GM21423 (cell line): ENCODE data around the gene AGMAT.
"Not testable (repeated sequence)": the region's sequence is repeated elsewhere in the genome, so short reads cannot be mapped to it uniquely, and the experiment has no call there.

ENCODE experiments used
- ATAC-seq: cut with Tn5 transposase; IDR thresholded peaks from one replicate; pipeline ENCODE4 v1.9.1; 2021; ENCODE audit warnings: mild to moderate bottlenecking, moderate library complexity; ENCODE audit not compliant: unreplicated experiment

Gene AGMAT

DNA sequence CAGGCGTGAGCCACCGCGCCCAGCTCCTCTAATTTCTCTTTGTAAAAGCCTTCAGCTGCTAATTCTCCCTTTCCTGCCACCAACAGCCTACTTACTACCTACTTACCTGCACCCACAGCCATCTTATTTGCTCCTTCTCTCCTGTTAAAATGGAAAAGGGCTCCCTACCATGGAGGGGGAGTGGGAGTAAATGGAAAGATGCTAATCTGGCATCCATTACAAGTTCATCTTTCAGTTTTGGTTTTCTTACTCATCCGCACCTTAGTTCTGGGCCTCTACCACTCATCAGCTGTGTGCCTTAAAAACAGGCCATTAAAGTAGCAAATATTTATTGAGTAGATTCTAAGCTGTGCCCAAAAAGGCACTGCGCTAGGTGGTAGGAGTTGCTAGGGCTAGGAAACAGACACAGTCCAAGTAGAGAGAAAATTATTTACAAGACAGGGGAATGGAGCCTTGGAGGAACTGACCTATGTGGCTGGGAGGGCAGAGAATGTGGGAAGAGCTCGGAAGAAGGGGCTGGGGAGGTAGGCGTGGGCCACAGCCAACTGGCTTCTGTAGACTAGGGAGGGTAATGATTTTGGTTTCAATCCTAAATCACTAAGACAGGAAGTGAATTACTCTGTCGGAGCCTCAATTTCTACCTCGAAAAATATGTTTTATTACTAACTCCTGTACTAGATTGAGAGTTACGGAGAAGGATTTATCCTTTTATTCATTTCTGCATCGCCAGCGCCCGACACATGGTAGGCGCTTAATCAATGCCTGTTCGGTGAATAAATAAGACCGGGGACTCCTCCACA, 31.7 kb upstream of the AGMAT start:
- ATAC-seq: peak; percentile 17

DNA sequence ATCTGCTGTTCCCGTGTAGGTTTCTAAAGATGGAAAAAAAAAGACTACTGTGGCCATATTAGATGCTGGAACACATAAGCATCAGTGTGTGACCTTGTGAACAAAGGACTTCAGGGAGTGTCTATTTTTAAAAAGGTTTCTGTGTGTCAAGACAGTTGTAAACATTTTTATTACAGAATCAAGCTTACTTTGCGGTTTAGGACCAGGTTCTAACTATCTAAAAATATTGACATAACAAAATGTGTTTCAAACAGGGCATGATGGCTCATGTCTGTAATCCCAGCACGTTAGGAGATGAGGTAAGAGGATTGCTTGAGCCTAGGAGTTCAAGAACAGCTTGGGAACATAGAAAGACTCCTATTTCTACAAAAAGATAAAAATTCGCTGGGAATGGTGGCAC, 25.3 kb upstream of the AGMAT start:
- ATAC-seq: no peak

DNA sequence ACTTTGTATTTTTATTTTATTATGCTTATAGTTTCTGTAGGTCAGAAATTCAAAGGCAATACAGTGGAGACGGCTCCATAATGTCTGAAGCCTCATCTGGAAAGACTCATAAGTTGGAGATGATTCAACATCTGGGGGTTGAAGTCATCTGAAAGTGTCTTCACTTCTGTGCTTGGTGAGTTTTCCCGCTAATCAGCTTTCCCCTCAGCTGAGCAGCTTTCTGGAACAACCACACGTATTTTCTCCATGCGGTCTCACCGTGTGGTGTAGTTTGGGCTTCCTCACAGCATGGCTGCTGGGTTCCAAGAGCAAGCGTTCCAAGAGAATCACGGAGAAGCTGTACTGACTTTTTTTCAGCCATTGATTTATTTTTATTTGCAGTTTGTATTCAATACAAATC, 24.8 kb upstream of the AGMAT start:
- no peak for ATAC-seq

DNA sequence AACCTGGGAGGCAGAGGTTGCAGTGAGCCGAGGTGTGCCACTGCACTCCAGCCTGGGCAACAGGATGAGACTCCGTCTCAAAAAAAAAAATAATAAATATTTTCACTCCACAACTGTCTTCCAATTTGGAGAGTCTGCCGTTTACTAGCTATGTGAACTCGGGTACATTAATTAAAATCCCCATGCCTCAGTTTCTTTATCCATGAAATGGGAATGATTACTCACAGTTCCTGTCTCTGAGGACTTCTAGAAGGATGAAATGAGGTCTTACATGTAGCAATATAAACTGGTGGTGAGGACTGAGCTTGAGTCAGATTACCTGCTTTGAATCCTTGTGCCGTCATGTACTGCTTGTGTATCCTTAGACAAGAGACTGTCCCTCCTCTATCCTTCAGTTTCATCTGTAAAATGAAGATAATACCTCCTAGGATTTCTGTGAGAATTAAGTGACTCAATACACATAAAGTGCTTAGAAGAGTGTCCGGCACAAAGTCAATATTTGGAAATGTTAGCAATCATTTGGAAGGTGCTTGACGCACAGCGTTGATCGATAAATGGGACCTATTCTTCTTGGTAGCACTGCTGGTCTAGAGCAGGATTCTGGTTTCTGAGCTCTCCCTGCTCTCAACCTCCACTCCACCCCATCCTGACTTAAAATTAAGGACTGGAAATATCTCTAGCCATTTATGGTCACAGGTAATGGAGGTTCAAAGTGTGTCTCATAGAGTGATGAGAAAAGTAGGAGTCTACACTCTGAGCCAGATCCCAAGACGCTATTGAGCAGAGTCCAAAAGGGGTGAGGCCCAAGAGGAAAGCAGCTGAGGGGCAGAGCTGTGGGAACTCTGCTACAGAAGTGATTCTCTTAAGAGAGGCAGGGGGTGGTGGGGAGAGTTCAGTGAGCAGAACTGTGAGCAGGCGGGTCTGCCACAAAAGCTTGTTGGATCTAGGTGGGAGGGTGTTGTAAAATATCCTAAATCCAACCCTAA, 20.8 kb upstream of the AGMAT start:
- ATAC-seq: no peak

DNA sequence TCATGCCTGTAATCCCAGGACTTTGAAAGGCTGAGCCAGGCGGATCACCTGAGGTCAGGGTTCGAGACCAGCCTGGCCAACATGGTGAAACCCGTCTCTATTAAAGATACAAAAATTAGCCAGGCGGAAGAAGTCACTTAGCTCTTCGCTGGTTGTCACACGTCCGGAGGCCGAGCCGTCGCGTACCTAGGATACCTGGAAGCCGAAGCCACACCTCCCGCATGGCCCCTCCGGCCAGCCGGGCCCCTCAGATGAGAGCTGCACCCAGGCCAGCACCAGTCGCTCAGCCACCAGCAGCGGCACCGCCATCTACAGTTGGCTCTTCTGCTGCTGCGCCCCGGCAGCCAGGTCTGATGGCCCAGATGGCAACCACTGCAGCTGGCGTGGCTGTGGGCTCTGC, 19.5 kb upstream of the AGMAT start:
- not testable (repeated sequence) for ATAC-seq

DNA sequence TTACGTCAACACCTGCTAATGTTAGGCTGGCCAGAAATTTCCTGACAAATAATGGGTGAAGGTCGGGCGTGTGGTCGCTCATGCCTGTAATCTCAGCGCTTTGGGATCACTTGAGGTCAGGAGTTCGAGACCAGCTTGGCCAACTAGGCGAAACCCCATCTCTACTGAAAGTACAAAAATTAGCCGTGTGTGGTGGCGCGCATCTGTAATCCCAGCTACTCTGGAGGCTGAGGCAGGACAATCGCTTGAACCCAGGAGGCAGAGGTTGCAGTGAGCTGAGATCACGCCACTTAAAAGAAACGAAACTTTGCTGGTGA, 19.1 kb upstream of the AGMAT start:
- ATAC-seq: not testable (repeated sequence)

DNA sequence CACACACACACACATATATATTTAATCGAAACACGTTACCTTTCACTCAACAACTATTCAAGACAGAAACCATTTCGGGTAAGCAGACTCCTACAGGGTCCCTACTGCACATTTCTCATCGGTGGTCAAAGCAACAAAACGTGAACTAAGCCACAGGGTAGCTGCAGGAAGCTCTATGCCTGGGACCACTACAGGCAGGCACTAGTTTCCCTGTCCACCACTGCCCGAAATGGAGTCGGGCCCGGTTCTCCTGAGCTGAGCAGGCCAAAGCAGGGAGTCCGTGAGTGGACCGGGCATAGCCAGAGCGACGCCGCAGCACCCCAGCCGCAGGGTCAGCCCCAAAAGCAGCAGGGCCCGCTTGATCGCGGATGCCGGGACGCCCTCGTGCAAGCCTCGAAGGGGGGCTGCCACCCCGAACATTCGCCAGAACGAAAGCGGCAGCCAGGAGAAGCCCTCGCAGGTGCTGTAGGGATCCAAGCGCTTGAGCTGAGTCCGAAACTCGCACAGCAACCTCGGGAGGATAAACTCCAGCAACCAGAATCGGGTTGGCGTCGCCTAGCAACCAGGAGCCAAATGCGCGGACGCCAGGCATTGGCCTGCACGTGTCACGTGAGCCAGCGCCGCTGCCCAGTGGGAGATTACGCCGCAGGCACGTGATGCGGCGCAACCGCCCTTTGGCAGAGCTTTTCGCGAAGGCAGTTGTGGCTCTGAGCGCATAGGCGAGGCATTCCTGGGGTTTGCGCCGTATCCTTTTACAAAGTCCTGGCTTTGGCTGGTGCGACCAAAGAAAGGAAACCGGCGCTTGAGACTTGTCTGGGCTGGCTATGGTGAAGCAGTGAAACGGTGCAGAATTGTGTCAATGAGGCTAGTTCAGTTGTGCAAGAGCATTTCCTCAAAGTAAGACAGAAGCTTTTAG, 18.5 kb upstream of the AGMAT start:
- peak; percentile 93 for ATAC-seq

DNA sequence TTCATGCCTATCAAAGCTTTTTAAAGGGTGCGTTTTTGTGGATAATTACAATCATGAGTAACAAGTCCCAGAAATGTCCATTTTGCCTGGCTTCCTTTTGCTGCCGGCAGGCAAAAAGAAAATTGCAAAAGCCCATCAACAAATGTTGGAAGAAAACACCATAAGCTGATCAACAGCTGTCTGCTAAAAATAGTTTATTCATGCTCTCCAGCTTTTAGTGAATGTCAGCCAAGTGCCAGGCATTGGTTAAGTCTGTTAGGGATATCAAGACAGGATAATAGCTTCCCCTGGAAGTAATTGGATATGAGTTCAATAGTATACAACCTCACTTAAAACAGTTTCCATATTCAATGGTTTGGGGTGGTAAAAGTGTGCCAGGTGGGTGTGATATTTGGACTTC, 13.6 kb upstream of the AGMAT start:
- no peak for ATAC-seq

DNA sequence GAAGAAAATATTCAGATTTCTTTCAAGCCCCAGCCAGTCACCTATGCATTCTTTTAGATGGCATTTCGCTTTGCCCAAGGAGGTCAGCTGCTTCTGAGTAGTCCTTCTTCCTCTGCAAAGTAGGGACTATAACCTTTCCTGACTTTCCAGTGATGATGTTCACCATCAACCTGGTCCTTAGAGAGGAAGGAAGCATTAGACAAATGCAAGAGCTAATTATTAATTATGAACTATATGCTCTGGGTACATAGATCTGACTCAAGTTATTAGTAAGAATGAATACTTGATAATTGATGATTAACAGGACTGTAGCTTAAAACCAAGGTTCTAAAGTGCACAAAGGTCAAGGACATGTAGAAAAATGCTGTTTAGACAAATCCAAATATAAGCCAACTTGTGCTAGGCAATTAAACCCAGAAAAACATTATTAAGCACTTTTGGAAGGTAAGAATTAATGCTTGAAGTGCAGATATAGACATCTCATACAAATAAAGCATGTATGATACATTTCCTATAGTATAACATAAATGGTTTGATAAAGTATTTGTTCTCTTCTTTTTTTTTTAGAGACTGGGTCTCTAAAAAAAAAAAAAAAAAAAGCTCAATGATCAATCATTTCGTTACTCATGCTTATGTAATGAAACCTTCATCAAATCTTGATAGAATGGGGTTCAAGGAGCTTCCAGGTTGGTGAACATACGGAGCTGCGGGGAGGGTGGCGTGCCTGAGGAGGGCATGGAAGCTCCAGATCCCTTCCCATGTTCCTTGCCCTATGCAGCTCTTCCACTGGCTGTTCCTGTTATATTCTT, 11.2 kb upstream of the AGMAT start:
- ATAC-seq: no peak

DNA sequence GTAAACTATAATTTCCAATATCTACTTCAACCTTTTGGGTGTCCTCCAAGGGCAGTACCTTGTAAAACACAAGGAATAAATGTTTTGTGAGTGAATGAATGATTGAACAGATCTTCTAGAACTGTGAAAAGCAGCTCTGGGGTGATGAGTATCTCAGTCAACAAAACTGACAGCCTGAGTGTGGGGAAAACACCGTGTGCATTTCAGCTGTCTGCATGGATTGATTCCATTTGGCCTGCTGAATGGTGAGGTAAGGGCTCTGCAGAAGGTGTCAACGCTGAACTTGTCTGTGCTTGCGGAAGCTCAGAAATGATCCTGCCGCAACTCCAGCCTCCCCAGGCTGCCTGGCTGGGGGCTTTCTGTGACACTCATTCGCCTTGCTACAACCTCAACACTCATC, 7.4 kb upstream of the AGMAT start:
- ATAC-seq: no peak

DNA sequence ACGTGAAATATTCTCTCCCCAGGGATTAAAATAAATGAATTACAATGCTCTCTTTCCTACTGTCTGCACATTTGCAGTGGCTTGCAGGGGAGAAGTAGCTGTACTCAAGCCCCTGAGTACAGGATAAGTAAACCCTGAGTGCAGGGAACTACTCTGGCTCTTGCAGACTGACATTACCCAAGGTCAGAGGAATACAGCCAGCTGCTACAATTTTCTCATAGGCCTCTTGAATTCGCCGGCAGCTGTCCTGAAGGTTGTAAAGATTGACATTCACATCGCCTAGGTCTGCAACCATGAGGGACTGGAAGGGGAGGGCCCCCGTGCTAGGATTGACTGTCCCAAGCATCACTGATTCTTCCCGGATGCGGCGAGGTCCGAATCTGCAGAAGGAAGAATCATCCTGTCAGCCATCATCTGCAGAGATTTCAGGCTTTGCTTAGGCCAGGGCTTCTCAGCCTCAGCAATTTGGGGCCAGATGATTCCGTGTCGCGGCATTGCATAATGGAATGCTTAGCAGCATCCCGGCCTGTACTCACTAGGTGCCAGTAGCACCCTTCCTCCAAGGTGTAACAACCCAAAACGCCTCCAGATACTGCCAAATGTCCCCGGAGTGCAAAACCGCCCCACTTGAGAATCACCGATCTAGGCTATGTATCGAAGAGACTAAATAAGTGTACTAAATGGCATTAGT, 1.7 kb downstream of the AGMAT start:
- no peak for ATAC-seq

DNA sequence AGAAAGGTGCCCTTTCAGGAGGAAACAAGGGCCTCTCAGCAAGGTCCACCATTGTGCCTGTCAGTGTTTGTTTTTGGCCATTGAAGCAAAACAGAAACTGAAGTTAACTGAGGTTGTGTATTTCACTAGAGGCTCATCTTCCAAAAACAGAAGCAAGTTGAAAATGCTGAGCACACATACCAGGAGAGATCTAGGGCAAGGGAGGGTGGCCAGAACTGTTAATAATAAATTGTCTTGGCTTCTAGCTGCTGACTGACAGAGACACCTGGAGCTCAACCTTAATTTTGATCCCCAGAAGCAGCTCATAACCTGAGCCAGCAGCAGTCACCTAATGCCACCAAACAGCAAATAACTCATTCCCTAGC, 5.2 kb downstream of the AGMAT start:
- ATAC-seq: peak; percentile 48

DNA sequence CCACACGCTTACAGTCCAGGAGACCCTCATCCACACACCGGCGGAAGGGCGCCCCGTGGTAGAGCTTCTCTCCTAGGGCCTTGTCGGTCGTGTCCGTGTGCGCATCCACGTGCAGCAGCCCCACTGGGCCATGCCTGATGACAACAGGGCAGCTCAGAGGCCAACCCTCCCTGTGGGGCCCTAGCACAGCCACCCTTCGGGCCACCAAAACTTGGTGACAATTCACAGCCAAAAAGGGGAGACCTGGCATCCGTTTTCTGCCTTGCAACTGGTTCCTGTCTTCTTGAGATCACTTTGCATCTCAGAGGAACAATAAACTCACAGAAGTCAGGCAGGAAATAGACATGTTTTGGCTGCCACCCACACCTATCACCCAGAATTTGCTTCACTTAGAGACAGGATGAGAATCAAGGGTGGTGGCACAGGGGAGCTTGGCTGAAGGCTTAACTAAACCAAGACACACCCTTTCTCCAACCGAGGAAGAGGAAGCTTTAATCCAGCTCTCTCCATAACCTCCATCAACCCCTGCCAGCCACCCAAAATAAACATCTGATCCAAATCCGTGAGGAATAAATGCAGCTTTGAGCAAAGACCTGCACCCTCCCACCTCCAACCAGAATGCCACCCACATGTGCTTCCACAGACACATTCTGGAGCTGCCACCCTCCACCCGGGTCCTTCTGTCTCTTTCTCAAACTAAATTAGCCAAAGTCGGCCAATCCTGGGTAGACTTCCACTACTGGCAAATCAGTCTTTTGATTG, 5.7 kb downstream of the AGMAT start:
- ATAC-seq: peak; percentile 36

DNA sequence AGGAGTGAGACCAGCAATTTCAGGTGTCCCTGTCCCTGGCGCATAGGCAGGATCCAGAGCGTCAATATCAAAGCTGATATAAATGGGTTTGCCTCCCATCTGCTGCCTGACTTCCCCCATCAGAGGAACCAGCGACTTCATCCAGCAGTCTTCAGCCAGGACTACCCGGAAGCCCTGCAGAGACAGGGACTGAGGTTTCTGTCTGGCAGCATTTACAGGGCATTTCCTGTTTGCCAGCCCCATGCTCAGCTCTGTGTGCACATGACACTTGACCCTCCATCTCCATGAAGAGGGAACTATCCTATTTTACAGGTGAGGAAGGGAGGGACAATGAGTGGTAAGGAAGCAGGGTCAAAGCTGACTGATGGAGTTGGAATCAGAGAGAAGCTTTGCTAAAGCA, 7.2 kb downstream of the AGMAT start:
- ATAC-seq: no peak

DNA sequence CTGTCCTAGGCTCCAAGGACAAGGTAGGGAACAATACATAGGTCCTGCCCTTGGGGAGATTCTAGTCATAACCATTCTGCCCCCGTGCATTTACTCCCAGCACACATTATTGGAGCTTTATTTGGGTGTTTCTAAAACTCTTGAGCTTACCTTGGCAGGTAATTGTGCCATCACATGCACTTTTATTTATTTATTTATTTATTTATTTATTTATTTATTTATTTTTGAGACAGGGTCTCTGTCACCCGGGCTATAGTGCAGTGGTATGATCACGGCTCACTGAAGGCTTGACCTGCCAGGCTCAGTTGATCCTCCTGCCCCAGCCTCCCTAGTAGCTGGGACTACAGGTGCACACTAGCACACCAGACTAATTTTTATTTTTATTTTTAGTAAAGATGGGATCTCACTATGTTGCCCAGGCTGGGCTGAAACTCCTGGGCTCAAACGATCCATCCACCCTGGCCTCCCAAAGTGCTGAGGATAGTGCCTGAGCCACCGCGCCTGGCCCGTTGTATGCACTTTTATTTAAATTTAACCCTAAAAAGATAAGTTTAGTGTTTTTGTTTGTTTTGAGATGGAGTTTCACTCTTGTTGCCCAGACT, 9.2 kb downstream of the AGMAT start:
- no peak for ATAC-seq

DNA sequence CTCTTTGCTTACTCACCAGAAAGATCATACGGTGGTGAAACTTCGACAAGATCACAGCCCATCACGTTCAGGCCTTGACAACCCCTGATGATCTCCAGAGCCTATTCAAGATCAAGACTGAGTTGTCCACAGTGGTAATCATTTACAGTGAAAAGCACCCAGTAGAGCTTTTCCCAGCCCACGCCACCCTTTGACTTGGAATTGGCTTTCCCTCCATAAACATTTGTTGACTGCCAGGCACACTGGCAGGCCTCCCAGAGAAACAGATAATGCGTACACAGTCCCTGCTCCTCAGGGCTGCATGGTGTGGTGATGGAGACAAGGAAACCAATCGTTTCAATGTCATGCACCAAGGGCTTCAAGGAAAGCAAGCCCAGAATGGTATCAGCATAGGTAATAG, 10.1 kb downstream of the AGMAT start:
- no peak for ATAC-seq

DNA sequence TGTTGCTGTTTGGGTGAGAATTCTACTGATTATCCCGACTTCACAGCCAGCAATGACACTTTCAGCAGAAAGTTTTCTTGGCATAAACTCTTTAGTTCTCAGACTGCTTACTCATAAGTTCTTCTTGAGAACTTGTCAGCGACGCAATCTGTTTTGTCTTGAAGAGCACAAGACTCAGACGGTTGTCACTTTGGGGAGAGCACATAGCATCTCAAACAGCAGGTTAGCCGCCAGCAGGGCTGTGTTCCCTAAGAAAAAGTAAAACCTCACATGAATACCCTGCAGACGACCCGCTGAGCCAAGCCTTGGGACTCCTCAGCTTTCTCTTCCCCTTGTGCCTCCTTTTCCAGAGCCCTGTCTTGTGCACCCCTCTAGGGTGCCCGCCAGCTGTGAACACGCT, 11.4 kb downstream of the AGMAT start:
- no peak for ATAC-seq

DNA sequence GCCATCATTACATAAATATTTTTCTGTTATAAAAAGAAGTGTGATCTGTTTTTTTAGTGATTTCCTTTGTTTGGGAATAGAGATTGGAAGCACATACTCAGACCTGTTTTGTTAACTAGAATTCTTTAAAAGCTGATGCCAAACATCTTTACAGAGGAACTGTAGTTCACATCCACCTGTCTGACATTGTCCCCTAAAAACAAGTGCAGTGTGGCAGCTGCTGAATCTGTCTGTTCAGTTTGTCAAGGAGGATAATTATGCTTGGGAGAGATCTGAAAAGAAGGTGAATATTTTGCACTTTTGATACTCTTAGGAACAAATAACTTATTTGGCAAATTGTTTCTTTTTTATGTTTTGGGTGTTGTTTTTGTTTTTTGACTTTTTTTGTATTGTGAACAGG, 13.6 kb downstream of the AGMAT start:
- ATAC-seq: no peak

DNA sequence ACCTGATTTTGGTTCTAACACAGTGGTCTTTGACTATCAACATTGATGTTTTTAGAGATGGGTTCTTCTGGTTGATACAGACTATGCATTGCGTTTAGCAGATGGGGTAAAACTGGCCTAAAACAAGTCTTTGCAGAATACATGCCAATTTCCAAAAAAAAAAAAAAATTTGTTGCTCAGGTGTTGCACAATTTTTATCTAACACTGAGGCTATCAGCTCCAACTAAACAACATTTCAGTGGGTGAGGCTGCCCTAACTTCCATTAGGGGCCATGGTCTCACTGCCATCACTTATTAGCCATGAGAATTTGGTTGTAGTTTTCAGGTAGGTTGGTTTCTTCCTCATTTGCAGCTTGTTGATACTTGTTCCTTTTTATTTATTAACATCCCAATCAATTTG, 14.0 kb downstream of the AGMAT start:
- no peak for ATAC-seq
